Esophagus mucosa (tissue), 1 donor: ENCODE measurements around the gene RASSF5. TPM values are rescaled to one million over a fixed set of nuclear protein-coding genes. Genes with fewer than 3 reads are reported as not detected.

ENCODE experiments used
- ATAC-seq: fragments of 200-7000 bp; cut with Tn5 transposase; one replicate; pipeline ENCODE4 v1.9.1; 2020
- total RNA-seq: library from RNA; stranded (reverse); gene quantifications from one replicate; pipeline ENCODE4 v1.2.4, GENCODE V29; 2023
- donor health status: DM: yes; HTN: yes; CAD: no.

Gene RASSF5
- total RNA-seq, 1 donor from 2014 or later: 38.7 TPM

- ATAC-seq: no peak
Measured at GRCh38 chr1:206551296-206551985, 44.1 kb downstream of the RASSF5 start.

GRCh38 chr1:206551986-206552326 is 44.6 kb downstream of the RASSF5 start:
- no peak for ATAC-seq

GRCh38 chr1:206554211-206554610 is 46.9 kb downstream of the RASSF5 start:
- ATAC-seq: no peak

- ATAC-seq: no peak
Measured at GRCh38 chr1:206554701-206555472, 47.6 kb downstream of the RASSF5 start.

GRCh38 chr1:206555473-206555935 is 48.2 kb downstream of the RASSF5 start:
- ATAC-seq: no peak

GRCh38 chr1:206556047-206556749 is 48.9 kb downstream of the RASSF5 start:
- ATAC-seq: peak; percentile 66

GRCh38 chr1:206556750-206557635 is 49.7 kb downstream of the RASSF5 start:
- peak; percentile 62 for ATAC-seq

GRCh38 chr1:206557636-206558473 is 50.5 kb downstream of the RASSF5 start:
- no peak for ATAC-seq

- no peak for ATAC-seq
Measured at GRCh38 chr1:206558794-206559671, 51.7 kb downstream of the RASSF5 start.

GRCh38 chr1:206559672-206559995 is 52.3 kb downstream of the RASSF5 start:
- no peak for ATAC-seq

GRCh38 chr1:206560007-206560716 is 52.8 kb downstream of the RASSF5 start:
- no peak for ATAC-seq

- no peak for ATAC-seq
Measured at GRCh38 chr1:206563367-206564207, 56.3 kb downstream of the RASSF5 start.

- no peak for ATAC-seq
Measured at GRCh38 chr1:206565995-206566394, 58.7 kb downstream of the RASSF5 start.

GRCh38 chr1:206566999-206567398 is 59.7 kb downstream of the RASSF5 start:
- ATAC-seq: no peak

- ATAC-seq: peak; percentile 10
Measured at GRCh38 chr1:206568256-206568655, 60.9 kb downstream of the RASSF5 start.

- no peak for ATAC-seq
Measured at GRCh38 chr1:206568779-206569352, 61.5 kb downstream of the RASSF5 start.

- no peak for ATAC-seq
Measured at GRCh38 chr1:206569556-206569955, 62.2 kb downstream of the RASSF5 start.

GRCh38 chr1:206570529-206570928 is 63.2 kb downstream of the RASSF5 start:
- no peak for ATAC-seq

- no peak for ATAC-seq
Measured at GRCh38 chr1:206572835-206573234, 65.5 kb downstream of the RASSF5 start.
